Central memory CD8-positive, alpha-beta T cell (primary cell): Measurements from ENCODE around the gene TMEM109.

Source experiments
- ATAC-seq: fragments of 150-1000 bp; cut with Tn5 transposase; replicated peaks from 2 replicates; pipeline ENCODE4 v1.10.0; 2022; ENCODE audit warnings: mild to moderate bottlenecking, moderate FRiP score, moderate number of reproducible peaks; ENCODE audit not compliant: poor library complexity, severe bottlenecking; ENCODE audit errors: extremely low read depth
- DNase-seq, 2 donors: peaks; one replicate each; pipeline ENCODE4 v3.0.0; 2021; ENCODE audit warnings: low spot score in 2 of 2
- H3K27ac Mint-ChIP-seq: one replicate; pipeline ENCODE4 v1.8.0; 2022; ENCODE audit warnings: low read depth, mild to moderate bottlenecking, moderate library complexity, mixed read lengths
- H3K27me3 Mint-ChIP-seq: one replicate; pipeline ENCODE4 v1.8.0; 2022; ENCODE audit warnings: mixed read lengths
- H3K36me3 Mint-ChIP-seq: one replicate; pipeline ENCODE4 v1.8.0; 2022; ENCODE audit warnings: mild to moderate bottlenecking, moderate library complexity, mixed read lengths; ENCODE audit not compliant: insufficient read depth
- H3K4me1 Mint-ChIP-seq: one replicate; pipeline ENCODE4 v1.8.0; 2022; ENCODE audit warnings: mixed read lengths
- H3K4me3 Mint-ChIP-seq: one replicate; pipeline ENCODE4 v1.8.0; 2022; ENCODE audit warnings: mild to moderate bottlenecking, moderate library complexity, mixed read lengths
- H3K9me3 Mint-ChIP-seq: one replicate; pipeline ENCODE4 v1.8.0; 2022; ENCODE audit warnings: mixed read lengths

The TMEM109 gene

GRCh38 chr11:60927600-60927999 is 13.6 kb downstream of the TMEM109 start:
- no peak for ATAC-seq
- H3K27ac Mint-ChIP-seq: no peak overlapping the region
- peaks cover 12% of the 10 kb centered on the region for H3K4me1 Mint-ChIP-seq
- no peak for DNase-seq
- H3K9me3 Mint-ChIP-seq: no peaks in the 10 kb centered on the region
- no peaks in the 10 kb centered on the region for H3K36me3 Mint-ChIP-seq
- no peak overlapping the region for H3K4me3 Mint-ChIP-seq
- H3K27me3 Mint-ChIP-seq: peaks cover 44% of the 10 kb centered on the region

GRCh38 chr11:60928563-60929001 is 14.6 kb downstream of the TMEM109 start:
- H3K4me1 Mint-ChIP-seq: peaks cover 6% of the 10 kb centered on the region
- DNase-seq (no peak), ATAC-seq (no peak)
- no peak overlapping the region for H3K4me3 Mint-ChIP-seq
- no peak overlapping the region for H3K27ac Mint-ChIP-seq
- no peaks in the 10 kb centered on the region for H3K9me3 Mint-ChIP-seq
- H3K36me3 Mint-ChIP-seq: no peaks in the 10 kb centered on the region
- H3K27me3 Mint-ChIP-seq: peaks cover 39% of the 10 kb centered on the region

- H3K4me1 Mint-ChIP-seq: peaks cover 6% of the 10 kb centered on the region
- H3K36me3 Mint-ChIP-seq: no peaks in the 10 kb centered on the region
- DNase-seq: no peak
- peaks cover 48% of the 10 kb centered on the region for H3K27me3 Mint-ChIP-seq
- H3K4me3 Mint-ChIP-seq: no peak overlapping the region
- H3K9me3 Mint-ChIP-seq: no peaks in the 10 kb centered on the region
- ATAC-seq: no peak
- H3K27ac Mint-ChIP-seq: no peak overlapping the region
These were observed 15.8 kb downstream of the TMEM109 start for GRCh38 chr11:60929764-60930163.

- no peaks in the 10 kb centered on the region for H3K9me3 Mint-ChIP-seq
- no peak for ATAC-seq
- no peak overlapping the region for H3K4me3 Mint-ChIP-seq
- H3K4me1 Mint-ChIP-seq: peaks cover 1% of the 10 kb centered on the region
- H3K27me3 Mint-ChIP-seq: peaks cover 48% of the 10 kb centered on the region
- H3K36me3 Mint-ChIP-seq: no peaks in the 10 kb centered on the region
- DNase-seq: no peak
- H3K27ac Mint-ChIP-seq: no peak overlapping the region
These were observed 16.4 kb downstream of the TMEM109 start for GRCh38 chr11:60930394-60930793.

GRCh38 chr11:60931917-60932316 is 18.0 kb downstream of the TMEM109 start:
- no peak overlapping the region for H3K4me3 Mint-ChIP-seq
- H3K9me3 Mint-ChIP-seq: no peaks in the 10 kb centered on the region
- H3K36me3 Mint-ChIP-seq: no peaks in the 10 kb centered on the region
- peaks cover 47% of the 10 kb centered on the region for H3K27me3 Mint-ChIP-seq
- ATAC-seq (no peak), DNase-seq (no peak)
- no peak overlapping the region for H3K27ac Mint-ChIP-seq
- H3K4me1 Mint-ChIP-seq: no peaks in the 10 kb centered on the region

GRCh38 chr11:60932605-60933356 is 18.8 kb downstream of the TMEM109 start:
- H3K9me3 Mint-ChIP-seq: no peaks in the 10 kb centered on the region

GRCh38 chr11:60933416-60934123 is 19.6 kb downstream of the TMEM109 start:
- Mint-ChIP-seq H3K36me3 (peaks cover 1% of the 10 kb centered on the region), H3K27ac (no peak overlapping the region), H3K9me3 (no peaks in the 10 kb centered on the region), H3K4me3 (no peak overlapping the region), H3K27me3 (peaks cover 54% of the 10 kb centered on the region), H3K4me1 (no peaks in the 10 kb centered on the region)
- ATAC-seq (no peak), DNase-seq (no peak)

More at GRCh38 chr11:60932605-60933356, 18.8 kb downstream of the TMEM109 start:
- Mint-ChIP-seq H3K27ac (no peak overlapping the region), H3K27me3 (peaks cover 47% of the 10 kb centered on the region), H3K36me3 (no peaks in the 10 kb centered on the region), H3K4me1 (no peaks in the 10 kb centered on the region), H3K4me3 (no peak overlapping the region)
- no peak for DNase-seq
- no peak for ATAC-seq

- H3K4me1 Mint-ChIP-seq: no peaks in the 10 kb centered on the region
- H3K27ac Mint-ChIP-seq: no peak overlapping the region
- H3K4me3 Mint-ChIP-seq: no peak overlapping the region
- peaks cover 1% of the 10 kb centered on the region for H3K36me3 Mint-ChIP-seq
- H3K9me3 Mint-ChIP-seq: no peaks in the 10 kb centered on the region
- DNase-seq: no peak
- peaks cover 61% of the 10 kb centered on the region for H3K27me3 Mint-ChIP-seq
- no peak for ATAC-seq
These were observed 20.3 kb downstream of the TMEM109 start for GRCh38 chr11:60934124-60934789.

- H3K27ac Mint-ChIP-seq: no peak overlapping the region
These were observed 21.0 kb downstream of the TMEM109 start for GRCh38 chr11:60934790-60935605.

GRCh38 chr11:60935676-60936442 is 21.9 kb downstream of the TMEM109 start:
- Mint-ChIP-seq H3K9me3 (no peaks in the 10 kb centered on the region), H3K4me1 (no peaks in the 10 kb centered on the region), H3K4me3 (no peak overlapping the region), H3K27me3 (peaks cover 62% of the 10 kb centered on the region), H3K36me3 (peaks cover 1% of the 10 kb centered on the region), H3K27ac (no peak overlapping the region)
- ATAC-seq (no peak), DNase-seq (no peak)

More at GRCh38 chr11:60934790-60935605, 21.0 kb downstream of the TMEM109 start:
- H3K27me3 Mint-ChIP-seq: peaks cover 64% of the 10 kb centered on the region
- no peak for DNase-seq
- peaks cover 1% of the 10 kb centered on the region for H3K36me3 Mint-ChIP-seq
- ATAC-seq: no peak
- H3K9me3 Mint-ChIP-seq: no peaks in the 10 kb centered on the region
- no peaks in the 10 kb centered on the region for H3K4me1 Mint-ChIP-seq
- H3K4me3 Mint-ChIP-seq: no peak overlapping the region

GRCh38 chr11:60936467-60937143 is 22.6 kb downstream of the TMEM109 start:
- DNase-seq: no peak
- Mint-ChIP-seq H3K27ac (no peak overlapping the region), H3K4me3 (no peak overlapping the region), H3K27me3 (peaks cover 61% of the 10 kb centered on the region), H3K4me1 (no peaks in the 10 kb centered on the region), H3K36me3 (peaks cover 3% of the 10 kb centered on the region), H3K9me3 (no peaks in the 10 kb centered on the region)
- no peak for ATAC-seq
